GM12864 (cell line): ENCODE data around the gene KRT28.

ENCODE experiments used
- DNase-seq: peaks from one replicate; pipeline ENCODE4 v3.0.0-alpha.2; 2011; ENCODE audit warnings: low read depth
- H3K4me3 ChIP-seq: 2 replicates; pipeline ENCODE4 v1.5.1; 2011; ENCODE audit warnings: mild to moderate bottlenecking, low read depth, low read length, control low read depth
- CTCF ChIP-seq: IDR thresholded peaks from 2 replicates; pipeline ENCODE4 v1.5.1; 2011; ENCODE audit warnings: low read depth, mild to moderate bottlenecking, moderate library complexity, low read length, control low read depth, inconsistent platforms; ENCODE audit errors: missing control alignments

Gene KRT28

GRCh38 chr17:40796846-40797245, 2.9 kb downstream of the KRT28 start:
- no peak for TF ChIP-seq CTCF
- DNase-seq: no peak

GRCh38 chr17:40795019-40795667, 4.6 kb downstream of the KRT28 start:
- no peak for TF ChIP-seq CTCF
- DNase-seq: no peak
- H3K4me3 ChIP-seq: no peak overlapping the region

More at GRCh38 chr17:40796846-40797245, 2.9 kb downstream of the KRT28 start:
- no peak overlapping the region for H3K4me3 ChIP-seq

- DNase-seq: no peak
- no peak for TF ChIP-seq CTCF
- H3K4me3 ChIP-seq: no peak overlapping the region
These were observed 5.3 kb downstream of the KRT28 start for GRCh38 chr17:40794466-40794865.

GRCh38 chr17:40793832-40794231, 5.9 kb downstream of the KRT28 start:
- DNase-seq: no peak
- no peak overlapping the region for H3K4me3 ChIP-seq
- TF ChIP-seq CTCF: no peak

GRCh38 chr17:40791787-40792436, 7.8 kb downstream of the KRT28 start:
- H3K4me3 ChIP-seq: no peak overlapping the region
- TF ChIP-seq CTCF: peak; percentile 57
- DNase-seq: no peak

- no peak for DNase-seq
- H3K4me3 ChIP-seq: no peak overlapping the region
- no peak for TF ChIP-seq CTCF
These were observed 8.6 kb downstream of the KRT28 start for GRCh38 chr17:40791111-40791510.

GRCh38 chr17:40782450-40782849, 17.3 kb downstream of the KRT28 start, which contains the start of gene KRT27:
Gene KRT27, minus strand, starts transcription at chr17:40782550. Its CDS starts 57 bp downstream, at chr17:40782493.
- TF ChIP-seq CTCF: no peak
- no peak for DNase-seq
- H3K4me3 ChIP-seq: no peak within 1 kb of the TSS
